HUES6 (cell line): Measurements from ENCODE around the gene FAF1.
A peak's percentile ranks its signal among the peaks of the same experiment; 100 is the strongest.

ENCODE experiments used
- H3K27ac ChIP-seq: 2 replicates; pipeline ENCODE4 v1.7.0; 2013; ENCODE audit warnings: low read depth, mild to moderate bottlenecking, low read length, inconsistent platforms
- H3K27me3 ChIP-seq: 2 replicates; pipeline ENCODE4 v1.6.1; 2013; ENCODE audit warnings: low read length; ENCODE audit not compliant: control insufficient read depth, insufficient read depth
- H3K36me3 ChIP-seq: 2 replicates; pipeline ENCODE4 v1.6.1; 2013; ENCODE audit warnings: low read length; ENCODE audit not compliant: control insufficient read depth, insufficient read depth
- H3K4me1 ChIP-seq: 2 replicates; pipeline ENCODE4 v1.6.1; 2013; ENCODE audit warnings: low read length; ENCODE audit not compliant: control insufficient read depth, insufficient read depth
- H3K4me3 ChIP-seq: 2 replicates; pipeline ENCODE4 v1.5.1; 2013; ENCODE audit warnings: low read depth, low read length
- H3K9ac ChIP-seq: one replicate; pipeline ENCODE4 v1.6.1; 2013; ENCODE audit warnings: mild to moderate bottlenecking, low read length
- H3K9me3 ChIP-seq: 2 replicates; pipeline ENCODE4 v1.6.1; 2013; ENCODE audit warnings: low read depth, low read length; ENCODE audit not compliant: control insufficient read depth, insufficient read depth

FAF1 gene

GRCh38 chr1:50703240-50703639 is 256.8 kb downstream of the FAF1 start:
- H3K36me3 ChIP-seq, result no peaks in the 10 kb centered on the region

GRCh38 chr1:50702395-50702794 is 257.7 kb downstream of the FAF1 start:
- Histone ChIP-seq H3K9ac (no peak overlapping the region), H3K36me3 (no peaks in the 10 kb centered on the region), H3K27me3 (no peaks in the 10 kb centered on the region), H3K4me3 (no peak overlapping the region), H3K27ac (peak overlapping the region; percentile 72), H3K4me1 (peaks cover 66% of the 10 kb centered on the region), H3K9me3 (no peaks in the 10 kb centered on the region)

More at GRCh38 chr1:50703240-50703639, 256.8 kb downstream of the FAF1 start:
- Histone ChIP-seq H3K9me3 (no peaks in the 10 kb centered on the region), H3K4me1 (peaks cover 60% of the 10 kb centered on the region), H3K27ac (no peak overlapping the region), H3K9ac (no peak overlapping the region), H3K27me3 (no peaks in the 10 kb centered on the region), H3K4me3 (no peak overlapping the region)

GRCh38 chr1:50701706-50702317 is 258.3 kb downstream of the FAF1 start:
- Histone ChIP-seq H3K4me3 (no peak overlapping the region), H3K36me3 (no peaks in the 10 kb centered on the region), H3K9ac (no peak overlapping the region), H3K27ac (peak overlapping the region; percentile 72), H3K27me3 (no peaks in the 10 kb centered on the region), H3K4me1 (peaks cover 66% of the 10 kb centered on the region), H3K9me3 (no peaks in the 10 kb centered on the region)

GRCh38 chr1:50700621-50701020 is 259.4 kb downstream of the FAF1 start:
- no peaks in the 10 kb centered on the region for H3K9me3 ChIP-seq
- no peak overlapping the region for H3K9ac ChIP-seq
- H3K36me3 ChIP-seq, result no peaks in the 10 kb centered on the region
- H3K27me3 ChIP-seq, result no peaks in the 10 kb centered on the region
- H3K4me3 ChIP-seq, result peak overlapping the region; percentile 23; the same call in 1 of the 2 replicates
- peak overlapping the region; percentile 74 for H3K27ac ChIP-seq
- peaks cover 61% of the 10 kb centered on the region for H3K4me1 ChIP-seq

- H3K9me3 ChIP-seq, result no peaks in the 10 kb centered on the region
- H3K9ac ChIP-seq, result peak overlapping the region; percentile 11
These were observed 259.9 kb downstream of the FAF1 start for GRCh38 chr1:50700214-50700613.

GRCh38 chr1:50699795-50700194 is 260.3 kb downstream of the FAF1 start:
- H3K9ac ChIP-seq, result peak overlapping the region; percentile 11
- no peaks in the 10 kb centered on the region for H3K36me3 ChIP-seq
- peak overlapping the region; percentile 30 for H3K4me3 ChIP-seq
- H3K4me1 ChIP-seq, result peaks cover 58% of the 10 kb centered on the region
- no peaks in the 10 kb centered on the region for H3K27me3 ChIP-seq
- H3K27ac ChIP-seq, result peak overlapping the region; percentile 79
- H3K9me3 ChIP-seq, result no peaks in the 10 kb centered on the region

More at GRCh38 chr1:50700214-50700613, 259.9 kb downstream of the FAF1 start:
- Histone ChIP-seq H3K27me3 (no peaks in the 10 kb centered on the region), H3K36me3 (no peaks in the 10 kb centered on the region), H3K4me1 (peaks cover 58% of the 10 kb centered on the region), H3K4me3 (peak overlapping the region; percentile 30; the same call in 1 of the 2 replicates), H3K27ac (peak overlapping the region; percentile 79)

GRCh38 chr1:50697440-50698421 is 262.3 kb downstream of the FAF1 start:
- Histone ChIP-seq H3K36me3 (no peaks in the 10 kb centered on the region), H3K4me1 (peaks cover 47% of the 10 kb centered on the region), H3K4me3 (no peak overlapping the region), H3K27me3 (no peaks in the 10 kb centered on the region), H3K9me3 (no peaks in the 10 kb centered on the region), H3K27ac (peak overlapping the region; percentile 56; the same call in 1 of the 2 replicates), H3K9ac (no peak overlapping the region)

GRCh38 chr1:50693829-50694228 is 266.2 kb downstream of the FAF1 start:
- no peaks in the 10 kb centered on the region for H3K36me3 ChIP-seq
- H3K4me1 ChIP-seq, result peaks cover 12% of the 10 kb centered on the region
- H3K27me3 ChIP-seq, result no peaks in the 10 kb centered on the region
- H3K9me3 ChIP-seq, result no peaks in the 10 kb centered on the region
- H3K4me3 ChIP-seq, result no peak overlapping the region
- no peak overlapping the region for H3K9ac ChIP-seq
- H3K27ac ChIP-seq, result no peak overlapping the region

GRCh38 chr1:50684185-50684584 is 275.9 kb downstream of the FAF1 start:
- Histone ChIP-seq H3K4me3 (no peak overlapping the region), H3K27me3 (no peaks in the 10 kb centered on the region), H3K9ac (no peak overlapping the region), H3K27ac (no peak overlapping the region), H3K9me3 (no peaks in the 10 kb centered on the region), H3K36me3 (no peaks in the 10 kb centered on the region), H3K4me1 (peaks cover 5% of the 10 kb centered on the region)

GRCh38 chr1:50681931-50682330 is 278.1 kb downstream of the FAF1 start:
- H3K4me1 ChIP-seq, result peaks cover 5% of the 10 kb centered on the region
- H3K4me3 ChIP-seq, result no peak overlapping the region
- no peak overlapping the region for H3K27ac ChIP-seq
- H3K9ac ChIP-seq, result no peak overlapping the region
- H3K27me3 ChIP-seq, result no peaks in the 10 kb centered on the region
- no peaks in the 10 kb centered on the region for H3K36me3 ChIP-seq
- no peaks in the 10 kb centered on the region for H3K9me3 ChIP-seq
